ENCODE results near the gene COX7A2.

Gene COX7A2

GRCh38 chr6:75219263-75219662, 24.3 kb downstream of the COX7A2 start:
- no peak for DNase-seq

- DNase-seq: no peak
These were observed 26.4 kb downstream of the COX7A2 start for GRCh38 chr6:75217193-75217592.

- DNase-seq: no peak
These were observed 28.3 kb downstream of the COX7A2 start for GRCh38 chr6:75215291-75215690.

DNA sequence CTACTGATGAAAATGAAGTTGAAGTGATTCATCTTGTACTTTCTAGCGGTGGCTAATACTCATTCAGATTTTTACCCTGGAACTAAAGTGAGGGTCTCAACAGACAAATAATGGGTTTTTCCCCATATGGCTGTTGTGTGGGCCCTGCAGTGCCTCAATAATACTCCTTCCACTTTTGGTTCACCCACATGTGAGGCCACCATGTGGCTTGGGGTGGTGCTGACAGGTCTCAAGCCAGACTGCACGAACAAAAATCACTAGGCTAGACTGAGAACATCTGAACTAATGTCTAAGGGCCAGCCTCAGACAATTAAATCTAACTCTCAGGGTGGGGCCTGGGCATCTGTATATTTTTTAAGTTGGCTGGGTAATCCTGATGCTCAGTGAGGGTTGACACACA, 29.9 kb downstream of the COX7A2 start:
- DNase-seq: no peak

DNA sequence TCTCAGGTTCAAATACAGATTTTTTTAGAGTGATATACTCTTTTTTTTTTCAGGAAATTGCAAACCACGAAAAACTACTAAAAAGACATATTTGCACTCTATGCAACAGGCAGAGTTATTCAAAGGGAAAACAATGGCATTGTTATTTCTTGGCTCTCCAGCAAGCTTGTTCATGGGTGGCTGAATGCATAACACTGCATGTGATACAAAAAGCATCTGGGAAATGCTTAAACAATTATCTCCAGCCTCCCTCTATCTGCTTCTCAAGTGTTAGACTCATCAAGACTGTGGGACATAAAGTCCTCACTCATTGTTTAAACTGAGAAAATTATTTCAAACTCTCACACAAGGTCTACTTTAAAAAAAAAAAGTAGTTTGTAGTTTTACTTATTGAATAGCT, 30.5 kb downstream of the COX7A2 start:
- no peak for DNase-seq

- DNase-seq: no peak
These were observed 31.5 kb downstream of the COX7A2 start for GRCh38 chr6:75211920-75212590.

DNA sequence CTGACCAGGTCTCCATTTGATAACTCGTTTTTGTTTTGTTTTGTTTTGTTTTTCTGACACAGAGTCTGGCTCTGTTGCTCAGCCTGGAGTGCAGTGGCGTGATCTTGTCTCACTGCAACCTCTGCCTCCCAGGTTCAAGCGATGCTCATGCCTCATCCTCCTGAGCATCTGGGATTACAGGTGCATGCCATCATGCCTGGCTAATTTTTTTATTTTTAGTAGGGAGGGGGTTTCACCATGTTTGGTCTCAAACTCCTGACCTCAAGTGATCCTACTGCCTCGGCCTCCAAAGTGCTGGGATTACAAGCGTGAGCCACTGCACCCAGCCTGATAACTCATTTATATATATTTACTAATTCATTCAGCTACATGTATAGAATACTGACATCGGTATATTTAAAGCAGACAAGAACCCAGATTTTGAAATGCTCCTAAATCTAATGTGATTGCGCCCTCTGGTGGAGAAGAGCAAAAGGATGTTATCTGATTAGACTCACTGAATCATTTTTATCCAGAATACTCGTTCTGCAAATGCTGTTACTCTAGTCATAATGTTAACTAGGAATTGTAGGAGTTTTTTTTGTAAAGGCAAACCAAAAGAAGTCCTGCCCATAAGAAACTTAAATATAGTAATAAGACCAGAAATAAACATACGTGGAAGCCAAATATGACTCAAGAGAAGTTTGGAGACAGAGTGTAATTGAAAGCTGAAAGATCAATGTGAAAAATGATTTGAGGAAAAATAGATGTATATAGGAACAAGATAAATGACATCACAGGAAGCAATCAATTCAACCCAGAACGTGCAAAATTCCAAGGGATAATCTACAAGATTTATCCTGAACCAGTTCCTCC, 32.5 kb downstream of the COX7A2 start:
- DNase-seq: peak; percentile 65 to 70

- DNase-seq: no peak
These were observed 34.3 kb downstream of the COX7A2 start for GRCh38 chr6:75209184-75209723.

GRCh38 chr6:75208298-75209183, 35.1 kb downstream of the COX7A2 start:
- peak; percentile 60 to 64 for DNase-seq

DNA sequence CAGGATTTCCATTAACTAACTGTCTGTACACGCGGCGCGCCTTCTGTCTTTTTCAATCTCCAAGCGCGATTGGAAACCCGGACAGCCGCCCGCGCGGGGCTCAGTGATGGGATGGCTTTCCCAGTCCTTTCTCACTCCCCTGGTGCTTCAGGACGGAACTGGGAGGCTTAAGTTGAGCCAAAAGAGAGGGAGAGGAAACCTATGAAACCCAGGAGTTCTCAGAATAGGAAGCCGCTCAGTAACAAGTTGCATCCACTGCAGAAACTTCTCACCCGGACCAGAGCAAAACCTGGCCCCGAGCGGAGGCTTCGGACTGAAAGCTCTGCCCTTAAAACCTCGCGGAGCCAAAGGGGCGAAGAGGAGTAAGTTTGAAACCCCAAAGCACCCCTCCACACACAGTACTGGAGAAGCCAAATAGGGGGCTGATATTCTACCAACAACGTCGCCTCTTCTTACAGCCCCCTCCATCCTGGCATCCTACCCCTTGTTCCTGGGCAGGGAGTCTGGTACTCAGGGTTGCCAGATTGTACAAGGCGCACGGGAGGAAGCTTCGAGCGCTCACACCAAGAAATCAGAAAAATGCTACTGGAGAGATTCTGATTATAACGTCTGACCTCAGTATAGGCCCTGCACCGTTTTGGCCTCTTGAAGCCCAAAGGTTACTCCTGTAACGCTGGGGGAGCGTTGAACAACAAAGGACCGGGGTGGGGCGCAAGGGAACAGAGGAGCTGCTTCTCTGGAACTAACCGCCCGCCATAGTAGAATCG, 36.8 kb downstream of the COX7A2 start:
- DNase-seq: no peak

DNA sequence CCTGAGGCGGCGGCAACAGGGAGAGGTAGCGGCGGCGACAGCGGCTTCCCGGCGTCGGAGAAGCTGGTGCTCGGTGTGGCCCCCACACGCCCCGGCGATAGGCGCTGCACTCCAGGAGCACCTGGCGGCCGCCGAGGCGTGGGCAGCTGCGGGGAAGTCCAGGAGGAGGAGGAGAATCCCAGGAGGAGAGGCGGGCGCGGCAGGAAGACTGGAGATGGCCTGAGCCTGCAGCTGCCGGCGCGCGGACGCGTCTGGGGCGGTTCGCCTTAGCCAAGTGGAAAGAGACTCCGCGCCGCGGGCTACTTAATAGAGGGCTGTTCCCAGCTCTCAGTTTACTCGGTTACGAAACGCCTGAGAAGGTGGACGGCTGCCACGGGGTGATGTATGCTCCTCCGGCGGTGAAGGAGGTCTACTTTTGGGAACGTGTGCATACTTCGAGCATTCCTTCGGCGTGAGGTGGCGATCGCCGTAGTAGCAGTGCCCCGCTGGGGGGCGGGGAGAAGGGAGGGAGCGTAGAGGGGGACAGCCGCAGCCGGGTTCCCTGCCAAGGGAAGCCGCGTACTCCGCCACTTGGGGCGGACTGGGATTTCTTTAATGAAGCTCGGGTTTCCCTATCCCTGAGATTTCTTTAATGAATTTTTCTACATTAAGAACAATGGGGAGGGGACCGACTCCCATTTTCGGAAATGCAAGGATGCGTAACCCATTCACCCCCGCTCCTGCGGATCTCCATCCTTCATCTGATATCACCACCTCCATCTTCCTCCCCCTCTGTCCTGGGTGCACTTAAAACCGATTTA, 37.6 kb downstream of the COX7A2 start, which contains the start of gene COL12A1:
Gene COL12A1 (minus strand): TSS at position 278 of the 800 bp plus-strand sequence. CDS start 3,261 bp downstream, outside the sequence.
- DNase-seq: peak; percentile 22 to 48

- peak; percentile 12 to 14 for DNase-seq
These were observed 38.4 kb downstream of the COX7A2 start for GRCh38 chr6:75204959-75205775.

DNA sequence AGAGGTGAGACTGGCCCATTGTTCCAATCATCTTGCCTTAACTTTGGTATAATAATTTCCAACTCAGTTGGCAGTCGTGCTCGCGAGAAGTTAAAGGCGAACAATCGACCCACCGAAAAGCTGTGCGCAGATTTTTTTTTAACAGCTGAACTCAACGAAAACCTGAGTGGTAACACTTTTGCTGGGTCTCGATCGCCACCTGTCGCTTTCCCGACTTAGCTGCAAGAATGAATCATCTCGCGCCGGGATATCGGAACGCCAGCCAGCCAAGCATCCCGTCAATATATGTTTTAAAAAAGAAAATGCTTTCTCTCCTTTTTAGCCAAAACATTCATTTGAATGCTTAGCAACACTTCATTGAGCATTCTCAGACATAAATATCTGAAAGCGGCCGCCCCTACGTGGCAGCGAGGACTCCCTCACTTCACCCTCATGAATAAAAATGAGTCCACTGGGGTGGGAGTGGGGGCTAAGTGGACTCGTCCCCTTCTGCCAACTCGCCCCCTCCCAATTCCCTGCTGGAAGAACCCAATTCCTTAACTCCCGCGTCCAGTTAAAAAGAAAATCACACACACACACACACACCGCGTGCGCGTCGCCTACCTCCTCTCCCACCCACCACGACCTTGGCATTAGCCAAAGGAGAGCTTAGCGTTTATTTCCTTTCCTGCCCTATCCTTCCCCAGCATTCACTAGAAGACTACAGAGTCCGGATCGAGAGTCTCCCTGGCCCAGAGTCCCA, 39.2 kb downstream of the COX7A2 start:
- DNase-seq: peak; percentile 28 to 69

DNA sequence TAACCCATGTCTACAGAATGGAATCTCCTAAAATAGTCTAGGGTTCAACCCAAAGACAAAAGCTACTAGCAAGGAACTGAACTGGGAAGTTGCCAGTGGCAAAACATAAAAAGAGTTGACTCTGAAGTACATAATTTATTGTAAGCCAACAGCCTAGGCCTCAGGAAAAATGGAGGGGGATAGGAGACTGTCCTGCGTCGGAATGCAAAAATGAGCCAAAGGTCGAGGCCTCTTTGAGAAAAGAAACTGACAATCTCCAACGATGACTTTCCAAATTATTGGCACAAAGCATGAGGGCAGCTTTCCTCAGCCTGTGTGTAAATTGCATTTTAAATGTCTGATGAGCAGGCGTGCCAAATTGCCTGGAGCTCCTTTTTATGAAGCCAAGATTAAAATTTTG, 39.9 kb downstream of the COX7A2 start:
- no peak for DNase-seq

- no peak for DNase-seq
These were observed 40.9 kb downstream of the COX7A2 start for GRCh38 chr6:75202676-75203131.

DNA sequence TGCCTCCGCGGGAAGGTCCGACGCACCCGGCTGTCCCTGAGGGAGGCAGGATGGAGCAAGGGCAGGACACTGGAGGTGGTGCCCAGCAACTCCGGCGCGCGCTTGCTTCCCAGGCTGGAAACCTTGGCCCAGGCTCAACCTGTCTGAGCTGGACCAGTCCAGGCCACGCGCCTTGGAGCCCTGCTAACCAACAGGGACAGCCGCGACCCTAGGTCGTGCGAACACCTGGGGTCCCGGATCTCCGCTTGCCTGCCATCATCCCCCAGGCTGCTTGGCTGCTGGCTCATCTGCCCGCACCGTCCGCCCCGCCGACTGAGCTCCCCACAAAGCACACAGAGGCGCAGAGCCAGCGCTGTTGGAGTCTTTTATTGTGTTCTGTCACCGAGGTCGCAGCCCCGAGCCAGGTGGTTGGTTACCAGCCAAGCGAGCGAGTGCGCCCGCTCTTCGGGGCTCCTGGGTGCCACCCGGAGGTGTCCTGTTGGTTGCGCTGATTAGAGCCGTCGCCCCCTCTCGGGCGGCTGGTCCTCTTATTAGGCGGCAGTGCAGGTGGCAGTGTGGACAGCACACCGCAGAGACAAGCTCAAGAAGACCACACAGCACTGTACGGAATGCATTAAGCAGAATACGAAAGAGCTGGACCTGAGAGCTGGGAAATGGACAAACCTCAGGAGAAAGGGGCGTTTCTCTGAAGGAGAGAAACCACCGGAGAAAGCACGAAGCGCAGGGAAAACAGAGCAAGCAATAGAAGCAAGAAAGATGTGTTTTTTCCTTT, 41.5 kb downstream of the COX7A2 start:
- DNase-seq: peak; percentile 35 to 64

DNA sequence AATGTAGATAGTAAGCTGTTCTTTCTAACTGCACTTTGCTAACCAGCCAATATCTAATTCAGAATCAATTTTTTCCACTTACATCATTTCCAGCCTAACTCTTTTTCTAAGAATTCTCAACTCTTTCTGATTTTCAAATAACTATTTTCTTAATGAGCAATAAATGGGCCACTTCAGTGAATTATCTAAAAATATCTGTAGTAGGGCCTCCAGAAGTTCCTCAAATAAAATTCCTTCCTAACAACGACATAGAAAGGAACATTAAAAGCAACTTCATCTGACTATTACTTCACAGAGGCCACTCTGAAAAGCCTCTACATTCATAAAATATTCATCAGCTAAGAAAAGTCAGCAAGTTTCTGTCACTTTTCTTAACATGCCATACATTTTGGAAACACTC, 42.6 kb downstream of the COX7A2 start:
- DNase-seq: no peak

DNA sequence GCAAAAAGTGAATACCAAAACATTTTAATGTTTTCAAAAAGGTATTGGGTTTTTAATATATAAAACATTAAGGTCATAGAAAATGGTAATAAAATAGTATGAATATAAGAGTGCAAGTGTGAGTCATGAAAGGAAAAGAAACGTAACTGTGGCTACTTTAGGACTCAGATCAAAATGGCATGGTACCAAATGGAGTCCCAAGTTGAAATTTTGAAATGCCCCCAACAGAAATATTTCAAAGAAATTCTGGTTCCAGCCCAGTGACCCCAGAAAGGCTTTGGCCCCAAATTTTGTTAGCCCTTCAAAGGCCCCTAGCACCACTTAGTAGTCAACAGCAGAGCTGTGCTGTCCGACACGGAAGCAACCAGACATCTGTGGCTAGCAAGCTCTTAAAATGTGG, 43.7 kb downstream of the COX7A2 start:
- DNase-seq: no peak

All from SHP77 (cell line).